ENCODE data around the gene MMP7.
A peak's percentile ranks its signal among the peaks of the same experiment; 100 is the strongest.
"Not testable (repeated sequence)": the region's sequence is repeated elsewhere in the genome, so short reads cannot be mapped to it uniquely, and the experiment has no call there.

Gene MMP7

DNA sequence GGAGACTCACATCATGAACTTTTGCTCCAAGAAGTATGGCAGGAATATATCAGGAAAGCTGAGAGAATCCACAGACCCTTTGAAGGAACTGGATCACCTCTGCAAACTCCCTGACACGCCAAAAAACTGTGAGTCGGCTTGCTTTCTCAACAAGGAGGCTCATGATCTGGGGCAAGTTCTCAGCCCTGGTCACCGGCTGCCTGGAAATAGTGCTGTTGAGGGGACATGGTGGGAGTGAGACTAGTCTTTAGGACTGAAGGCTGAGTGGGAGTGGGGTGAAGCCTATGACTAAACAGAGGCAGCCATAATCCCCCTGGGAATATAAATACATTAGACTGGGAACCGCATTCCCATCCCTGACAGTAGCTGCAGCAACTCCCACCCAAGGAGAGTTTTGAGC is 8.4 kb upstream of the MMP7 start:
- DNase-seq: no peak

DNA sequence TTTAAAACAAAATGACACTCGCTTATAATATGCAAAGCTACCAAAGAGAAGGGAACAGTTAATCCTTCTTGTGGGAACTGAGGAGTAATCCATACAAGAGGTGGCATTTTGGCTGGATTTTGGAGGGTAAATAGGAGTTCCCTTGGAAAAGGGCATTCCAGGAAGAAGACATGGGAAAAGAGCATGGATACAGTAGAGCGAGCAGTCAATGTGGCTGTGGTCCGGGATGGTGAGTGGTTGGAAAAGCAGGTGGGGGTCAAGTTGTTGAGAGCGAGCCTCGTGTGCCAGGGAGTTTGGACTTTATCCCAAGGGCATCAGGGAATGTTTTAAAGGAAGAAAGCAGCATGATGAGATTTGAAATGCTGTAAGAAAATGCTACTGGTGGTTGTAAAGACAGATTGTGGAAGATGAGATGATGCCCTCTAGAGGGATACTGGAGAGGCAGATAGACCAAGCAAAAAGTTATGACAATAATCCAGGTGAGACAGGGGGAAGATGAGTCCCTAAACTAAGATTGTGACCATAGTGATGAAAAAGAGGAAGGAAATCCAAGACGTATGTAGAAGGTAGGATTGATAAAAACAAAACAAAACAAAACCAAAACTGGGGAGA is 3.8 kb upstream of the MMP7 start:
- DNase-seq: no peak

DNA sequence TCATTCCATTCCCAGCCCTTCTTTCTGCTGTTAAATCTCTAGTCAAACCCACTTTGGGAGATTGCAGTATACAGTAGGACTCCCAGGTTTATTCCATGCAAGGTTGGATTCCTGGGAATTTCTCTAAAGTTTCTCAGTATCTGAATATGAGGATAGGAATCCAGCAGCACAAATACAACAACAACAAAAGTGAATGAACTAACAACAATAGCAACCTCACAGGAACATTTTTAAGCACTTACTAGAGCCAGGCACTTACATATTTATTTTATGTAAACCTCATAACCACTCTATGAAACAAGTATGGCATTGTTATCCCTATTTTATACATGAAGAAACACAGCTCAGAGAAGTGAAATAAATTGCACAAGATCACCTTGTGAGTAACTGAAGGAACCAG is 1.9 kb downstream of the MMP7 start:
- DNase-seq: no peak

- no peak for DNase-seq
Measured at GRCh38 chr11:102527684-102528083, 2.9 kb downstream of the MMP7 start.

DNA sequence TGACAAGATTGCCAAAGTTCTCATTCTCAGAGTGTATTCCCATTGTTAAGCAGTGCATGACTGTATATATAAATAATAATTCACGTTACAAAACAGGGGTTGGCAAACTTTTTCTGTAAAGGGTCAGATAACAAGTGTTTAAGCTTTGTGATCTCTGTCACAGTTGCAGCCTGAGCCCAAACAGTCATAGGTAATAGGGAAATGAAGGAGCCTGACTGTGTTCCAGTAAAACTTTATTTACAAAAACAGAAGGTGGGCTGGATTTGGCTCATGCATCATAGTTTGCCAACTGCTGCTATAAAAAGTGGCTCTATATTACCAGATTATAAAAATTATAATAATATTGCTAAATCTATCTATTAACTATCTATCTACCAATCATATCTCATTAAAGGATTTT is 3.5 kb downstream of the MMP7 start:
- no peak for DNase-seq

- no peak for DNase-seq
Measured at GRCh38 chr11:102523887-102524286, 6.7 kb downstream of the MMP7 start.

DNA sequence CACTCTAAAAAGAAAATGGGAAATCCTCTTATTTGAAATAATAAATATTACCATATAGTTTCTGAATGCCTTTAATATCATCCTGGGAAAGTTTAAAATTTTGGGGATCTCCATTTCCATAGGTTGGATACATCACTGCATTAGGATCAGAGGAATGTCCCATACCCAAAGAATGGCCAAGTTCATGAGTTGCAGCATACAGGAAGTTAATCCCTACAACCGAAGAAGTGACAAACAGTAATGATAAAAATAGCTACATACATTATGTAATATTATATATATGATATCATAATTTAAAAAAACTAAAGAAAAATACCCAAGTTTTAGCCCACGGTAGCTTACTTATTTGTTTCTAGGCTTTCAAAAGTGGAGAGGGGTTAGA is 7.4 kb downstream of the MMP7 start:
- DNase-seq: no peak

DNA sequence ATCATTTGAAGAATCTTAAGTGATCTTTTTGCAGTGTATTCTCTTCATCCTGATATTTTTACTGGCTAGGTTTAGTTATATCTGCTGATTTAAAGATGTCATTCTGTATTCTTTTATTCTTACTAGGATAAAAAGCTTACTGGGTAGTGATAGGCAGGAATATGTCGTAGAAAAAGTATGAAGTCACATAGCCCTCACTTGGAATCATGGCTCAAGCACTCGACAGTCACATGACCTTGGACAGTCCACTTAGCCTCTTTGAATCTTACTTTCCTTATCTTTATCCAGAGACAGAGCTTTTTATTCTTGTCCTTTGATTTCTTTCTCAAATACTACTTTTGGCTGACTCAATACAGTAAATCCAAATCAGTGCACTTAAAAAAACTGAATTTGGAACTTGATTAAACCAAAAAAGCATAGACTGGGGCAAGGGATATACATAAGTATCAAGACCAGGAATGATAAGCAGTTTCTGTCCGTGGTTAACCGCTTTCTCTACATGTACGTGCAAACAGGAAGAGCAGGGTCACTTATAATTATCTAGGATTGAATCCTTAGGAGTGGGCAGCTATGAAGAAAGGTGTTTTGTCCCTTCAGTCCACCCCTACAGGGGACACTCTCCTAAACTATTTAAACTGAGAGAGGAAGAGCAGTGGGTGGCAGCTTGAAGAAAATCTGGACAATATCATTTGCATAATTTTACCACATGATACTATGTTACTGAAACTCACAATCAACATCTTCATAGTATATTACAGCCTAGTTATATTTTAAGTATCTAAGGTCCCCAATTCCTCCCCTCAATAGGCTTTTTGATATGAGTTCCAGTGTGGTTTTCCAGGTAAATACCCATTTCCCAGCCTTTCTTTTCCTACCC is 8.0 kb downstream of the MMP7 start:
- no peak for DNase-seq

DNA sequence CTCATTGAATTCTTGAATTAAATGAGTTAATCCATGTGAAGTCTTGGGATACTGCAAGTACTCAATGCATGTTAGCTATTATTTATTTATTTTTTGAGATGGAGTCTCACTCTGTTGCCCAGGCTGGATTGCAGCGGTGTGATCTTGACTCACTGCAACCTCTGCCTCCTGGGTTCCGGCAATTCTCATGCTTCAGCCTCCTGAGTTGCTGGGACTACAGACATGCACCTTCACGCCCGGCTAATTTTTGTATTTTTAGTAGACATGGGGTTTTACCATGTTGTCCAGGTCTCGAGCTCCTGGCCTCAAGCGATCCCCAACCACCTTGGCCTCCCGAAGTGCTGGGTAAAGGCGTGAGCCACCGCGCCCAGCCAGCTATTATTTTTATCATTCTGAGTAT is 9.4 kb downstream of the MMP7 start:
- DNase-seq: no peak

DNA sequence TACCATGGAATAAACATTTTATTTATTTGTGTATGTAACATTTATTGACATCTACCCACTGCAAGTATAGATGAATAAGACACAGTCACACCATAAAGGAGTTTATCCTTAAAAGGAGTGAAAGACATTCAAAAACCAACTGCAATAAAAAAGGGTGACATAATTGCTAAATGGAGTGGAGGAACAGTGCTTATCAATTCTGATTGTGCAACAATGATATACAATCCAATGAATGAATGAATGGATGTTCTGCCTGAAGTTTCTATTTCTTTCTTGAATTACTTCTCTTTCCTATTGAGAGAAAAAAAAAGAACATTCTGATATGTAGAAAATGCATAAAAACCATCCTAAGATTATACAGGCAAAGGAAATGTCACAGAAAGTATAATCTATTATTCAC is 10.0 kb downstream of the MMP7 start:
- DNase-seq: no peak

DNA sequence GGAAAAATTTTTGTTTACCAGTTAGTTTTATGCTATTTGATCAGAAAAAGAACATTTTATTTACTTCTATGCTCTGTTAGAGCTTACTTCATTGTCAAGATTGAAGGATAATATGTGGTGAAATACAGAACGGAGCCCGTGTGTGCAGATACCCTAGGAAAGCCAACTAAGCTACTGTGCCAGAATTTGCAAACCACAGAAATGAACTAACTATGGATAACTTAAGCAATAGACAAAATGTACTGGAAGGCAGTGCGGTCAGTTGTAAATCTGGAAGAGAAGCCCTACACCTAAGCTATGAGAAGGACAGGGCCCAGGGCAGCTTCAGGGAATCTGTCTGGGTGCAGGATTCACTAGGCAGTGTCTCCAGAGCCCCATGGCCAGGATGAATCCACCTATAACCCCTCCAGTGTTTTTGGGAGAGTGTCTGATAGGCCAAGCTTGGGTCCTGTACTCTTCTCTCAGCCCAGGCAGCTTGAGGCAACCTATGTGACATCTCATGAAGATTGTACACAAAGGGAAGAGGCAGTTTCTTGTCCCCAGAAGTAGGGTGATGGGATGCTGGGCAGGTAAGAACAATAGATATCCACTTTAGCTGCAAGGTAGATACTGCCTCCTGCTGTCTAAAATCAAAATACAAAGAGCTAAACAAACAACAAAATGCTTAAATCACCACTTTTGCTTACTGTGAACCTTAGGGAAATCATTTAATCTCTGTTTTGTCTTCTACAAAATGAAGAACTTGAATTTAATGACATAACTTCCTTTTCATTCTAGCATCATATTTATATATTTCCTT is 12.1 kb downstream of the MMP7 start:
- DNase-seq: no peak

- DNase-seq: no peak
Measured at GRCh38 chr11:102517670-102518069, 12.9 kb downstream of the MMP7 start.

- DNase-seq: no peak
Measured at GRCh38 chr11:102516179-102516578, 14.4 kb downstream of the MMP7 start.

DNA sequence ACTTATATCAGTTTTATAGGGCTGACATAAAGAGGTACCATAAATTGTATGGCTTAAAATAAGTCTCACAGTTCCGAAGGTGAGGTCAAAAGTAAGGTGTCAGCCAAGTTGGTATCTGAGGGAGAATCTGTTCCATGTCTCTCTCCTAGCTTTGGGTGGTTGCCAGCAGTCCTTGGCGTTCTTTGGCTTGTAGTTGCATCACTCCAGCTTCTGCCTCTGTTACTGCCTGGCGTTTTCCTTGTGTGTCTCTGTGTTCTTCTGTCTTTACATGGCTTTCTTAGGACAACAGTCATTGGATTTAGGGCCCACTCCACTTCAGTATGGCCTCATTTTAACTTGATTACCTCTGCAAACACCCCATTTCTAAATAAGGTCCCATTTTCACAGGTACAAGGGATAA is 16.7 kb downstream of the MMP7 start:
- DNase-seq: no peak

- no peak for DNase-seq
Measured at GRCh38 chr11:102510439-102511135, 20.0 kb downstream of the MMP7 start.

- DNase-seq: not testable (repeated sequence)
Measured at GRCh38 chr11:102502831-102503230, 27.7 kb downstream of the MMP7 start.

DNA sequence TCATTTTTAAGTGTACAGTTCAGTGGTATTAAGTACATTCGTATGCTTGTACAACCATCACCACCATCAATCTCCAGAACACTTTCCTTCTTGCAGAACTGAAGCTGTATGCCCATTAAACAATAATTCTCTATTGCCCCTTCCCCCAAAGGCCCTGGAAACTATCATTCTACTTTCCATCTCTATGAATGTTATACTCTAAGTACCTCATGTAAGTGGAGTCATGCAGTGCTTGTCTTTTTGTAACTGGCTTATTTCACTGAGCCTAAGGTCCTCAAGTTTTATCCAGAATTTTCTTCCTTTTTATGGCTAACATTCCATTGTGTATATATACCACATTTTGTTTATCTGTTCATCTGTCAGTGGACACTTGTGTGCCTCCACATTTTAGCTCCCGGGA is 29.7 kb downstream of the MMP7 start:
- no peak for DNase-seq

DNA sequence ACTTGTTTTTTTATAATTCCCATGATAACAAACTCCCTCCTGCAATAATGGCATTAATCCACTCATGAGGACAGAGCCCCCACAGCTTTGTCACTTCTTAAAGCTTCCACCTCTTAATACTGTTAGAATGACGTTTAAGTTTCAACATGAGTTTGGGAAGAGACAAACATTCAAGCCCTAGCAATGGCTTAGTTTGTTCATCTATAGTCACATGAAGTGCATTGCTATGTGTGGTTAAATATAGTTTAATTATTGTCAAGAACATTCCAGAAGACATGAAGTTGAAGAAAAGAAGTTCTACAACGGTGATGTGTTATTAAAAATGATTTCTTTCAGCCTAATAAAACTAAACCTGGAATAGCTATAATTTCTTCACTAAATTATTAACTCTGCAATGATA is 30.6 kb downstream of the MMP7 start:
- DNase-seq: no peak

- no peak for DNase-seq
Measured at GRCh38 chr11:102499151-102499550, 31.4 kb downstream of the MMP7 start.

DNA sequence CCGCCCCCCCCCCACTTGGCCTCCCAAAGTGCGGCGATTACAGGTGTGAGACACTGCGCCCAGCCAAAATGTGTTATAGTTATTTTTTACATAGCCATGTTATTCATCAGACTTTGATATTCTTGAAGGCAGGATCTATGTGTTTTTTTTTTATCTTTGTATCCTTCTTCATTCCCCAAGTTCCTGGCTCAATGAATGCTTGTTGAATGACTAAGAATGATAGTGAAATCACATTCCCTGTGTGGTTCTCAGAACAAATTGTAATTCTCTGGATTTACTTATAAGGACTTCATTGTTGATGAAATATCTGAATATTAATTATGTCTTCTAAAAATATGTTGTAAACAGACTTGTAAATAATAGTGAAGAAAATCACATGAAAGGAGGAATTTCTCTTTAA is 33.5 kb downstream of the MMP7 start:
- DNase-seq: no peak

GRCh38 chr11:102495161-102496042 is 35.1 kb downstream of the MMP7 start:
- peak; percentile 83 for DNase-seq

DNA sequence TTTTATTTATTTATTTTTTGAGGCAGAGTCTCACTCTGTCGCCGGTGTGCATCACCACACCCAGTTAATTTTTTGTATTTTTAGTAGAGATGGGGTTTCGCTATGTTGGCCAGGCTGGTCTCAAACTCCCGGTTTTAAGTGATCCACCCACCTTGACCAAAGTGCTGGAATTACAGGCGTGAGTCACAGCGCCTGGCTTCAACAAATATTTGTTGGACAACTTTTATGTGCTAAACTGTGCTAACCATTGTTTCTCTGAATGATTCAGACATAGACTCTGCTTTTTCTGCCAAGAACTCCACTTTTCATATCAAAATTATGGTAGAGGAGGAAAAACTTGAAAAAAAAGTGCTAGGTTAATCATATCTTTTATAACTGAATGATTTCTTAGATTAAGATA is 36.3 kb downstream of the MMP7 start:
- no peak for DNase-seq
